Spleen (tissue), 11 donors: Measurements from ENCODE around the gene CACNA1F. TPM values are rescaled to one million over a fixed set of nuclear protein-coding genes. Genes with fewer than 3 reads are reported as not detected.

Experiments
- DNase-seq: peaks from one replicate; pipeline ENCODE4 v3.0.0-alpha.2; 2020
- H3K27ac ChIP-seq, 8 donors: fragments of 200-600 bp; sonication (generic) in 7 of 8; 1 replicate in 4 of 8; 2 replicates in 4 of 8; pipeline versions ENCODE4 v1.5.0 to v1.8.0; 2016 to 2021; ENCODE audit warnings: inconsistent platforms in 4 of 8, mild to moderate bottlenecking in 4 of 8, moderate library complexity in 1 of 8
- H3K27me3 ChIP-seq, 7 donors: fragments of 200-600 bp; sonication (generic) in 6 of 7; replicated peaks in 1 of 7; 1 replicate in 4 of 7; 2 replicates in 3 of 7; pipeline versions ENCODE4 v1.5.0 to v1.8.0; 2016 to 2021; ENCODE audit warnings: inconsistent platforms in 3 of 7, mild to moderate bottlenecking in 1 of 7
- H3K36me3 ChIP-seq, 6 donors: fragments of 200-600 bp; sonication (generic) in 5 of 6; 1 replicate in 4 of 6; 2 replicates in 2 of 6; pipeline versions ENCODE4 v1.5.0 to v1.8.0; 2016 to 2021; ENCODE audit warnings: inconsistent platforms in 2 of 6
- H3K4me1 ChIP-seq, 6 donors: fragments of 200-600 bp; sonication (generic) in 5 of 6; 1 replicate in 3 of 6; 2 replicates in 3 of 6; pipeline versions ENCODE4 v1.5.0 to v1.8.0; 2016 to 2021; ENCODE audit warnings: inconsistent platforms in 3 of 6
- H3K4me3 ChIP-seq, 8 donors: fragments of 200-600 bp; sonication (generic) in 7 of 8; 1 replicate in 4 of 8; 2 replicates in 4 of 8; pipeline versions ENCODE4 v1.5.0 to v1.8.0; 2016 to 2021; ENCODE audit warnings: inconsistent platforms in 4 of 8, mild to moderate bottlenecking in 4 of 8, moderate library complexity in 2 of 8
- H3K9me3 ChIP-seq, 8 donors: fragments of 200-600 bp; sonication (generic) in 7 of 8; 1 replicate in 4 of 8; 2 replicates in 4 of 8; pipeline versions ENCODE4 v1.5.0 to v1.8.0; 2016 to 2021; ENCODE audit warnings: inconsistent platforms in 4 of 8
- POLR2A ChIP-seq, 3 donors: fragments of 450-650 bp; IDR thresholded peaks; one replicate each; pipeline ENCODE4 v1.5.1; 2017; ENCODE audit warnings: antibody characterized with exemption in 3 of 3, mild to moderate bottlenecking in 1 of 3
- POLR2AphosphoS5 ChIP-seq, 3 donors: sonication (generic); formaldehyde crosslinking; IDR thresholded peaks; one replicate each; pipeline ENCODE4 v1.5.1; 2017; ENCODE audit warnings: antibody characterized with exemption in 3 of 3
- WGBS, 5 donors: extraction: QIAGEN DNeasy Blood & Tissue Kit in 3 of 5; methylation state at CpG; one replicate each; pipeline versions ENCODE4 v1.1.5 to v1.1.7; 2013 to 2018; 5-methylcytosine and 5-hydroxymethylcytosine counted together
- intact Hi-C: fragments of 100-400 bp; cut with DNase I; formaldehyde crosslinking; loops from one replicate; pipeline ENCODE4 v1.15.0; 2023; ENCODE audit warnings: low total_unique reads
- polyA plus RNA-seq, 3 donors: library from polyadenylated mRNA; stranded (reverse); fragments of 200-250 nt; gene quantifications; one replicate each; pipeline ENCODE4 v1.2.1, GENCODE V29; 2013
- total RNA-seq, 7 donors: library from RNA; depleted of rRNA in 3 of 7; stranded (reverse); fragments of >200 nt in 3 of 7; fragmentation: NEBNext Ultra II Directional in 4 of 7; extraction: Animal tissue kit (Norgen Biotek cat#: 25700) in 4 of 7; gene quantifications; one replicate each; pipeline versions ENCODE4 v1.1.0 to v1.2.1, GENCODE V29; 2016 to 2021
- TF ChIP-seq, protein P1 (sequence below), 11 experiments: fragments of 200-600 bp in 7 of 11; fragments of 450-650 bp in 4 of 11; sonication (generic) in 4 of 11; IDR thresholded peaks in 8 of 11; conservative IDR thresholded peaks in 3 of 11; 1 replicate in 7 of 11; 2 replicates in 4 of 11; pipeline versions ENCODE4 v1.4.0 to v1.8.0; 2016 to 2021; ENCODE audit warnings: antibody characterized with exemption in 11 of 11, inconsistent platforms in 4 of 11, mild to moderate bottlenecking in 1 of 11
- donor health status: healthy with polysubstance abuse.
- donor health status: DM: no; HTN: no; CAD: no; lungs with moderate emphysema.
- donor health status: DM: no; HTN: no; CAD: no.
- donor health status: Bipolar disorder and iron deficiency.
- donor health status: healthy.
- donor health status: DM: no; HTN: no; CAD: no.
- donor health status: DM: yes; HTN: yes; CAD: no.

Gene CACNA1F
- total and polyA plus RNA-seq, 10 donors, result 0.55 to 2.9 (median 0.91) TPM

- Histone ChIP-seq H3K36me3 (no peaks in the 10 kb centered on the region), H3K4me3 (no peak overlapping the region), H3K27ac (no peak overlapping the region), H3K9me3 (no peaks in the 10 kb centered on the region), H3K4me1 (peaks cover 0 to 12% (median 6%) of the 10 kb centered on the region in 6 donors), H3K27me3 (no peaks in the 10 kb centered on the region)
- intact Hi-C loops, result no loop called here
- 83 to 90% (median 87%) methylated on average over 16 to 24 of the region's 25 CpGs for WGBS, 5 donors
- no peak for DNase-seq
- TF ChIP-seq POLR2A (IDR thresholded peaks at IDR 0.05) (no peak), POLR2AphosphoS5 (IDR thresholded peaks at IDR 0.05) (no peak)
- TF ChIP-seq, protein P1, sequence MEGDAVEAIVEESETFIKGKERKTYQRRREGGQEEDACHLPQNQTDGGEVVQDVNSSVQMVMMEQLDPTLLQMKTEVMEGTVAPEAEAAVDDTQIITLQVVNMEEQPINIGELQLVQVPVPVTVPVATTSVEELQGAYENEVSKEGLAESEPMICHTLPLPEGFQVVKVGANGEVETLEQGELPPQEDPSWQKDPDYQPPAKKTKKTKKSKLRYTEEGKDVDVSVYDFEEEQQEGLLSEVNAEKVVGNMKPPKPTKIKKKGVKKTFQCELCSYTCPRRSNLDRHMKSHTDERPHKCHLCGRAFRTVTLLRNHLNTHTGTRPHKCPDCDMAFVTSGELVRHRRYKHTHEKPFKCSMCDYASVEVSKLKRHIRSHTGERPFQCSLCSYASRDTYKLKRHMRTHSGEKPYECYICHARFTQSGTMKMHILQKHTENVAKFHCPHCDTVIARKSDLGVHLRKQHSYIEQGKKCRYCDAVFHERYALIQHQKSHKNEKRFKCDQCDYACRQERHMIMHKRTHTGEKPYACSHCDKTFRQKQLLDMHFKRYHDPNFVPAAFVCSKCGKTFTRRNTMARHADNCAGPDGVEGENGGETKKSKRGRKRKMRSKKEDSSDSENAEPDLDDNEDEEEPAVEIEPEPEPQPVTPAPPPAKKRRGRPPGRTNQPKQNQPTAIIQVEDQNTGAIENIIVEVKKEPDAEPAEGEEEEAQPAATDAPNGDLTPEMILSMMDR (IDR thresholded peaks at IDR 0.05 in 8 of 11, conservative IDR thresholded peaks at IDR 0.05 in 3 of 11), result no peak
These were observed 75.9 kb downstream of the CACNA1F start for GRCh38 chrX:49157194-49157593.

DNA sequence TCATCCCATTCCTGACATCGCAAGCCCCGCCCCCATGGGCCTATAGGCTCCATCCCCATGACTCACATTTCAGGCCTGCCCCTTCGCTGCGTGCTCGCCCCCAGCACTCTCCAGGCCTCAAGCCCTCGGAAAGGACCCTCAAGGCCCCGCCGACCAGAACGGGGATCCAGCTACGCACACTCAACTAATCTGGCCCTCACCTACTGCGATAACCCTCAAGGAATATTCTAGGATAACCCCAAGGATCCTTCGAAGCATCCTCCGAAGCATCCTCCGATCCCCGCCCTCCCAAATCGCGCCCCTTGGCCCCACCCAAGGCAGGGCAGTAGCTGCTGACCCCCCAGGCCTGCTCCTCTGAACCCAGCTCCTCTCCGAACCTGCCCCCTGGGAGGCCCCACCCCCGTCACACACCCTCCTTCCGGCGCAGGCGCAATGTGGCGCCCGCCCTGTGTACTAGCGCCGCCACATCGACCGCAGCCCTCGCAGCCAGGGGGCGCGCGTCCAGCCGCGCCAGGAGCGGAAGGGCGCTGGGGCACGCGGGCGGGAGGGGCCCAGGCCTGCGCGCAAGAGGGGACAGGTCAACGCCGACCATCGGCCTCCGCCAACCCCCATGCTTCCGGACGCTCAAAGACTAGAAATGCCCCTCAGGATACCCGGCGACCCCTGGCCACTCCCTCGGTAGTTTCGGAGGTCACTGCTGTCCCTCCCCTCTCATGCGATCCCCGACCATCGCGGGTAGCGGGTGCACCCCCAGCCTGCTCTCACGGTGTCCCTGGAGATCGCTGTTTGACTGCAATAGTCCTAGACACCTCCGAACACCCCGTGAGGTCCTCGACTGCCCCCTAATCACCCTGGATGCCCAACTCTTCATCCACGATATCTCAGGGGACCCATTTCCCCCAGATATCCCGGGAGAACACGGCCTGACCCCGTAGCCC is 77.0 kb downstream of the CACNA1F start:
- Histone ChIP-seq H3K36me3 (no peaks in the 10 kb centered on the region), H3K27ac (peak overlapping the region; percentile 51 to 95 (median 92)), H3K9me3 (no peaks in the 10 kb centered on the region), H3K4me3 (peak overlapping the region; percentile 5 to 68 (median 40)), H3K27me3 (no peaks in the 10 kb centered on the region), H3K4me1 (peaks cover 0 to 12% (median 6%) of the 10 kb centered on the region in 6 donors)
- TF ChIP-seq, protein P1 (IDR thresholded peaks at IDR 0.05 in 8 of 11, conservative IDR thresholded peaks at IDR 0.05 in 3 of 11), result peak; percentile 70 to 93 (median 85)
- TF ChIP-seq POLR2AphosphoS5 (IDR thresholded peaks at IDR 0.05) (peak; percentile 85 to 89 (median 88)), POLR2A (IDR thresholded peaks at IDR 0.05) (peak in 1 of 3 donors; percentile 12)
- WGBS, 5 donors, result 1 to 44% (median 2%) methylated on average over 15 to 65 of the region's 65 CpGs
- intact Hi-C loops, result no loop called here
- peak; percentile 97 for DNase-seq

- intact Hi-C loops, result no loop called here
- no peaks in the 10 kb centered on the region for H3K9me3 ChIP-seq
- no peak for DNase-seq
- peak overlapping the region; percentile 5 to 68 (median 40) for H3K4me3 ChIP-seq
- no peaks in the 10 kb centered on the region for H3K36me3 ChIP-seq
- WGBS, 5 donors, result 1 to 62% (median 4%) methylated on average over 18 of the region's 18 CpGs
- peaks cover 0 to 12% (median 6%) of the 10 kb centered on the region in 6 donors for H3K4me1 ChIP-seq
- peak overlapping the region; percentile 51 to 95 (median 92) for H3K27ac ChIP-seq
- H3K27me3 ChIP-seq, result no peaks in the 10 kb centered on the region
- TF ChIP-seq POLR2AphosphoS5 (IDR thresholded peaks at IDR 0.05) (no peak), POLR2A (IDR thresholded peaks at IDR 0.05) (no peak)
- TF ChIP-seq, protein P1 (IDR thresholded peaks at IDR 0.05 in 8 of 11, conservative IDR thresholded peaks at IDR 0.05 in 3 of 11), result no peak
These were observed 77.8 kb downstream of the CACNA1F start for GRCh38 chrX:49155243-49155899.

Other genes with a start within 250 kb of the CACNA1F start
- gene GRIPAP1, start 231.1 kb downstream of the CACNA1F start, total RNA-seq, result 10 to 100 TPM; 48.0 to 93.6 (median 72.6) TPM
- gene GRIPAP1, start 231.1 kb downstream of the CACNA1F start, polyA plus RNA-seq, result 10 to 100 TPM; 20.0 to 42.2 (median 34.8) TPM
- gene TFE3, start 190.0 kb downstream of the CACNA1F start, total RNA-seq, result 10 to 100 TPM; 47.1 to 79.1 (median 64.9) TPM
- 10 to 100 TPM; 16.0 to 35.8 (median 18.7) TPM for gene TFE3, start 190.0 kb downstream of the CACNA1F start, polyA plus RNA-seq
- gene CCDC120, start 174.3 kb downstream of the CACNA1F start, total RNA-seq, result 1 to 10 TPM; 4.8 to 8.6 (median 7.1) TPM
- 1 to 10 TPM; 1.1 to 2.5 (median 1.4) TPM for gene CCDC120, start 174.3 kb downstream of the CACNA1F start, polyA plus RNA-seq
- gene PRAF2, start 159.3 kb downstream of the CACNA1F start, total RNA-seq, result 10 to 100 TPM; 15.4 to 23.7 (median 18.9) TPM
- 10 to 100 TPM; 15.9 to 17.9 (median 16.0) TPM for gene PRAF2, start 159.3 kb downstream of the CACNA1F start, polyA plus RNA-seq
- 100 to 1,000 TPM in 1 of 7 donors, 10 to 100 TPM in 6; 59.3 to 123 (median 64.7) TPM for gene WDR45, start 153.5 kb downstream of the CACNA1F start, total RNA-seq
- gene WDR45, start 153.5 kb downstream of the CACNA1F start, polyA plus RNA-seq, result 100 to 1,000 TPM in 1 of 3 donors, 10 to 100 TPM in 2; 49.3 to 122 (median 95.4) TPM
- 10 to 100 TPM; 17.6 to 23.9 (median 19.2) TPM for gene GPKOW, start 109.6 kb downstream of the CACNA1F start, total RNA-seq
- gene GPKOW, start 109.6 kb downstream of the CACNA1F start, polyA plus RNA-seq, result 10 to 100 TPM in 2 of 3 donors, 1 to 10 TPM in 1; 8.7 to 15.3 (median 11.6) TPM
- 1 to 10 TPM in 6 of 7 donors, under 1 TPM in 1; 0.89 to 4.3 (median 1.5) TPM for gene MAGIX, start 70.6 kb downstream of the CACNA1F start, total RNA-seq
- gene MAGIX, start 70.6 kb downstream of the CACNA1F start, polyA plus RNA-seq, result 1 to 10 TPM in 2 of 3 donors, under 1 TPM in 1; 0.96 to 2.1 (median 1.3) TPM
- 100 to 1,000 TPM in 1 of 7 donors, 10 to 100 TPM in 6; 30.2 to 100 (median 52.6) TPM for gene PLP2, start 61.4 kb downstream of the CACNA1F start, total RNA-seq
- 10 to 100 TPM; 48.8 to 77.1 (median 57.4) TPM for gene PLP2, start 61.4 kb downstream of the CACNA1F start, polyA plus RNA-seq
- 10 to 100 TPM; 11.3 to 29.0 (median 15.2) TPM for gene PRICKLE3, start 47.0 kb downstream of the CACNA1F start, total RNA-seq
- gene PRICKLE3, start 47.0 kb downstream of the CACNA1F start, polyA plus RNA-seq, result 1 to 10 TPM; 3.2 to 6.2 (median 3.4) TPM
- 1 to 10 TPM in 5 of 7 donors, under 1 TPM in 2; 0.52 to 3.6 (median 1.5) TPM for gene SYP, start 33.1 kb downstream of the CACNA1F start, total RNA-seq
- gene SYP, start 33.1 kb downstream of the CACNA1F start, polyA plus RNA-seq, result 1 to 10 TPM in 2 of 3 donors, under 1 TPM in 1; 0.48 to 2.1 (median 1.3) TPM
- gene CCDC22, start 2.1 kb upstream of the CACNA1F start, total RNA-seq, result 10 to 100 TPM; 18.9 to 26.4 (median 21.4) TPM
- 10 to 100 TPM; 14.9 to 19.9 (median 19.7) TPM for gene CCDC22, start 2.1 kb upstream of the CACNA1F start, polyA plus RNA-seq
- 1 to 10 TPM in 4 of 7 donors, under 1 TPM in 3; 0.26 to 3.9 (median 1.8) TPM for gene FOXP3, start 31.4 kb upstream of the CACNA1F start, total RNA-seq
- 1 to 10 TPM in 2 of 3 donors, under 1 TPM in 1; 0.58 to 1.2 (median 1.1) TPM for gene FOXP3, start 31.4 kb upstream of the CACNA1F start, polyA plus RNA-seq
- 1 to 10 TPM; 5.1 to 8.9 (median 6.3) TPM for gene PPP1R3F, start 36.5 kb upstream of the CACNA1F start, total RNA-seq
- gene PPP1R3F, start 36.5 kb upstream of the CACNA1F start, polyA plus RNA-seq, result 1 to 10 TPM; 2.2 to 3.8 (median 3.0) TPM
- not detected for gene GAGE10, start 70.3 kb upstream of the CACNA1F start, total RNA-seq
- not detected for gene GAGE10, start 70.3 kb upstream of the CACNA1F start, polyA plus RNA-seq
- not detected for gene GAGE12J, start 88.7 kb upstream of the CACNA1F start, total RNA-seq
- gene GAGE12J, start 88.7 kb upstream of the CACNA1F start, polyA plus RNA-seq, result not detected
- gene GAGE13, start 98.2 kb upstream of the CACNA1F start, total RNA-seq, result not detected
- not detected for gene GAGE13, start 98.2 kb upstream of the CACNA1F start, polyA plus RNA-seq